ENCODE measurements around the gene ZNF474.

ZNF474 gene

GRCh38 chr5:122110987-122111386, 18.4 kb upstream of the ZNF474 start:
- no peak overlapping the region for H4K8ac ChIP-seq (ENCODE audit: low read depth, low read length)
- H3K27ac ChIP-seq (replicated peaks; ENCODE audit: low read length), result no peak overlapping the region
- no peaks in the 10 kb centered on the region for H3K79me1 ChIP-seq (ENCODE audit: low read depth, low read length)
- H3K18ac ChIP-seq (ENCODE audit: low read length), result no peak overlapping the region
- no peaks in the 10 kb centered on the region for H3K9me3 ChIP-seq (replicated peaks in 1 of 2; ENCODE audit: control insufficient read depth in 2 of 2, insufficient read depth in 1 of 2, low read depth in 1 of 2, low read length in 2 of 2)
- no peak overlapping the region for H3K14ac ChIP-seq (ENCODE audit: low read length)
- peak overlapping the region; percentile 74 for H2AFZ ChIP-seq (ENCODE audit: low read length)
- no CpG with 5 or more reads among the region's 3 CpGs for WGBS, 2 donors (ENCODE audit: extremely low coverage in 2 of 2, insufficient read length in 2 of 2, insufficient replicate concordance in 1 of 2)
- no peak overlapping the region for H3K4me3 ChIP-seq (ENCODE audit: low read length in 2 of 2)
- no peak overlapping the region for H2BK12ac ChIP-seq (ENCODE audit: low read length)
- no peak overlapping the region for H3K9ac ChIP-seq (ENCODE audit: low read depth, low read length, poor library complexity)
- no peak overlapping the region for H2BK15ac ChIP-seq (ENCODE audit: low read length)
- no peak for DNase-seq (ENCODE audit: low spot score)
- H3K4me2 ChIP-seq (ENCODE audit: insufficient read depth, low read length, poor library complexity, severe bottlenecking), result no peak overlapping the region
- no peak overlapping the region for H4K91ac ChIP-seq (ENCODE audit: low read depth, low read length, poor library complexity)
- no peak overlapping the region for H3K4ac ChIP-seq (ENCODE audit: low read length)
- H2BK5ac ChIP-seq (ENCODE audit: low read length), result no peak overlapping the region
- H3K23ac ChIP-seq (ENCODE audit: low read depth, low read length, poor library complexity), result no peak overlapping the region
- H3K4me1 ChIP-seq (ENCODE audit: control insufficient read depth in 2 of 2, insufficient read depth in 1 of 2, low read depth in 1 of 2, low read length in 2 of 2), result peaks cover 4 to 5% of the 10 kb centered on the region in 2 donors
- H3K27me3 ChIP-seq (ENCODE audit: control insufficient read depth in 3 of 3, insufficient read depth in 3 of 3, low read depth in 1 of 3, low read length in 3 of 3), result no peaks in the 10 kb centered on the region
- H2AK5ac ChIP-seq (ENCODE audit: low read depth, low read length), result no peak overlapping the region
- H3K36me3 ChIP-seq (replicated peaks in 1 of 2; ENCODE audit: control insufficient read depth in 2 of 2, insufficient read depth in 2 of 2, low read length in 2 of 2), result no peaks in the 10 kb centered on the region
- H2BK120ac ChIP-seq (ENCODE audit: low read depth, low read length), result no peak overlapping the region

DNA sequence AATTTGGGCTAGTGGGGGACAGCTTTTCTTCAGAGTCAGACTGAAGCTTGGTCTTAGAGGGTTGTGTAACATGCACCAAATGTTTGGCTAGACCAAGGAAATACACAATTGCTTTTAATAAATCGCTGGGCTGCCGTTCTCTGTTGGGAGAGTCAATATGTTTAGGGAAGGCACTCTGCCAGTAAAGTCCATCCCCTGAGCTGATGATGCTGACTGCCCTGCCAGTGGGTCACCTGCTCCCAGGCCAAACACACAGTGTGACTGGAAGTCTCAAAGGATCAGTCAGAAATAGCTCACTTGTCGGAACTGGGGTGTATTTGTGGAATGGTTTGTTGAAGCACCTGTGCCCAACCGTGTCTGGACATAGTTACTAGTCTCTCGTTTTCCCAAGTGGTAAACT, 17.9 kb upstream of the ZNF474 start:
- Histone ChIP-seq H3K27ac (replicated peaks; ENCODE audit: low read length) (no peak overlapping the region), H3K4me3 (ENCODE audit: low read length in 2 of 2) (no peak overlapping the region), H3K4me1 (ENCODE audit: control insufficient read depth in 2 of 2, insufficient read depth in 1 of 2, low read depth in 1 of 2, low read length in 2 of 2) (peaks cover 4 to 5% of the 10 kb centered on the region in 2 donors), H4K8ac (ENCODE audit: low read depth, low read length) (no peak overlapping the region), H2BK5ac (ENCODE audit: low read length) (no peak overlapping the region), H3K14ac (ENCODE audit: low read length) (no peak overlapping the region), H3K79me1 (ENCODE audit: low read depth, low read length) (no peaks in the 10 kb centered on the region), H2AK5ac (ENCODE audit: low read depth, low read length) (no peak overlapping the region), H3K23ac (ENCODE audit: low read depth, low read length, poor library complexity) (no peak overlapping the region), H4K91ac (ENCODE audit: low read depth, low read length, poor library complexity) (no peak overlapping the region), H2BK12ac (ENCODE audit: low read length) (no peak overlapping the region), H3K9me3 (replicated peaks in 1 of 2; ENCODE audit: control insufficient read depth in 2 of 2, insufficient read depth in 1 of 2, low read depth in 1 of 2, low read length in 2 of 2) (no peaks in the 10 kb centered on the region), H3K36me3 (replicated peaks in 1 of 2; ENCODE audit: control insufficient read depth in 2 of 2, insufficient read depth in 2 of 2, low read length in 2 of 2) (no peaks in the 10 kb centered on the region), H2BK120ac (ENCODE audit: low read depth, low read length) (no peak overlapping the region), H2AFZ (ENCODE audit: low read length) (peak overlapping the region; percentile 74), H3K27me3 (ENCODE audit: control insufficient read depth in 3 of 3, insufficient read depth in 3 of 3, low read depth in 1 of 3, low read length in 3 of 3) (no peaks in the 10 kb centered on the region), H3K4me2 (ENCODE audit: insufficient read depth, low read length, poor library complexity, severe bottlenecking) (no peak overlapping the region), H3K18ac (ENCODE audit: low read length) (peak overlapping the region; percentile 69), H3K9ac (ENCODE audit: low read depth, low read length, poor library complexity) (no peak overlapping the region), H2BK15ac (ENCODE audit: low read length) (no peak overlapping the region), H3K4ac (ENCODE audit: low read length) (no peak overlapping the region)
- no peak for DNase-seq (ENCODE audit: low spot score)
- WGBS, 2 donors (ENCODE audit: extremely low coverage in 2 of 2, insufficient read length in 2 of 2, insufficient replicate concordance in 1 of 2), result no CpG with 5 or more reads among the region's 5 CpGs

GRCh38 chr5:122112063-122112462, 17.3 kb upstream of the ZNF474 start:
- Histone ChIP-seq H3K9me3 (replicated peaks in 1 of 2; ENCODE audit: control insufficient read depth in 2 of 2, insufficient read depth in 1 of 2, low read depth in 1 of 2, low read length in 2 of 2) (no peaks in the 10 kb centered on the region), H3K27me3 (ENCODE audit: control insufficient read depth in 3 of 3, insufficient read depth in 3 of 3, low read depth in 1 of 3, low read length in 3 of 3) (no peaks in the 10 kb centered on the region), H3K9ac (ENCODE audit: low read depth, low read length, poor library complexity) (no peak overlapping the region), H2BK5ac (ENCODE audit: low read length) (no peak overlapping the region), H3K14ac (ENCODE audit: low read length) (no peak overlapping the region), H3K36me3 (replicated peaks in 1 of 2; ENCODE audit: control insufficient read depth in 2 of 2, insufficient read depth in 2 of 2, low read length in 2 of 2) (no peaks in the 10 kb centered on the region), H2AK5ac (ENCODE audit: low read depth, low read length) (no peak overlapping the region), H3K4me2 (ENCODE audit: insufficient read depth, low read length, poor library complexity, severe bottlenecking) (no peak overlapping the region), H3K4me3 (ENCODE audit: low read length in 2 of 2) (no peak overlapping the region), H3K18ac (ENCODE audit: low read length) (no peak overlapping the region), H2BK15ac (ENCODE audit: low read length) (no peak overlapping the region), H2BK12ac (ENCODE audit: low read length) (no peak overlapping the region), H4K91ac (ENCODE audit: low read depth, low read length, poor library complexity) (no peak overlapping the region), H3K79me1 (ENCODE audit: low read depth, low read length) (no peaks in the 10 kb centered on the region), H3K4ac (ENCODE audit: low read length) (no peak overlapping the region), H3K4me1 (ENCODE audit: control insufficient read depth in 2 of 2, insufficient read depth in 1 of 2, low read depth in 1 of 2, low read length in 2 of 2) (peaks cover 4 to 5% of the 10 kb centered on the region in 2 donors), H2AFZ (ENCODE audit: low read length) (no peak overlapping the region), H2BK120ac (ENCODE audit: low read depth, low read length) (no peak overlapping the region), H3K23ac (ENCODE audit: low read depth, low read length, poor library complexity) (no peak overlapping the region), H4K8ac (ENCODE audit: low read depth, low read length) (no peak overlapping the region), H3K27ac (replicated peaks; ENCODE audit: low read length) (no peak overlapping the region)
- no CpG with 5 or more reads among the region's 3 CpGs for WGBS, 2 donors (ENCODE audit: extremely low coverage in 2 of 2, insufficient read length in 2 of 2, insufficient replicate concordance in 1 of 2)
- DNase-seq (ENCODE audit: low spot score), result no peak

DNA sequence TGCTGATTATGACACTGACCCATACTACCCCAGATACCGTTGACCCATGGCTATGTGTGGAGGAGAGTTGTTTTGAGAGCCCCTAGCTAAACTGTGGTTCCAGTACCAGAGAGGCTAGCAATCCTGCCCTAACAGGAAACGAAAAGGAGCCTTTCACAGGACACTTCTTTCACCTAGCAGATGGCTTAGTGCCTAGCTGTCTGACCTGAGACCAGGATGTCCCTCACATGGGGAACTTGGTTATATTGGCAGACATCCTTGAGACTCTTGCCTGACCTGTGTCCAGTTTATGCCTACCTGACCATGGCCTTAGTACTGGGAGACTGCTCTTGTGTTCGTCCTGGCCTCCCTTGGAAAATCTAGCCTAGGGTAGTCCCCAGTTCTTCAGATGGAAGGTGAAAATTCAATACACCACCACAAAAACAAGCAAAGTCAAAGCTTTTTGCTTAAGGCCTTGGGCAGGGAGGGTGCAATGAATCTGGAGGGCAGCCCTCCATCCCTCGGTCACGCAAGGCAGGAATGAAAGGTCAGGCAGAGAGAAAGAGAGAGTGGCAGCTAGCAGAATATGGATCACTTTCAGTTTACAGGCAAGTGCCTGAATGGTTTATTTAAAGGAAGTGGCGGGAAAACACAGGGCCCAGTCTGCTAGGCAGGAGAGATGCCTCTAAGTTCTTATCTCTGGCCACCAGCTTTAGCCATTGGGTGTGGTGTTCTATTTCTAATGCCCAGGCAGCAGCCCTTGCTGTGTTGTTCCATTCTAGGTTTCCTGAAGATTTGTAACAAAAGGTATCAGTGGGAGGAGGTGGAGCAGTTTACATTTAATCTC, 16.4 kb upstream of the ZNF474 start:
- Histone ChIP-seq H3K79me1 (ENCODE audit: low read depth, low read length) (no peaks in the 10 kb centered on the region), H3K9ac (ENCODE audit: low read depth, low read length, poor library complexity) (no peak overlapping the region), H2BK5ac (ENCODE audit: low read length) (no peak overlapping the region), H3K14ac (ENCODE audit: low read length) (no peak overlapping the region), H3K4me3 (ENCODE audit: low read length in 2 of 2) (no peak overlapping the region), H2AK5ac (ENCODE audit: low read depth, low read length) (no peak overlapping the region), H3K4me2 (ENCODE audit: insufficient read depth, low read length, poor library complexity, severe bottlenecking) (no peak overlapping the region), H3K27ac (replicated peaks; ENCODE audit: low read length) (no peak overlapping the region), H3K18ac (ENCODE audit: low read length) (peak overlapping the region; percentile 44), H3K36me3 (replicated peaks in 1 of 2; ENCODE audit: control insufficient read depth in 2 of 2, insufficient read depth in 2 of 2, low read length in 2 of 2) (no peaks in the 10 kb centered on the region), H4K8ac (ENCODE audit: low read depth, low read length) (no peak overlapping the region), H3K23ac (ENCODE audit: low read depth, low read length, poor library complexity) (no peak overlapping the region), H4K91ac (ENCODE audit: low read depth, low read length, poor library complexity) (no peak overlapping the region), H2BK120ac (ENCODE audit: low read depth, low read length) (no peak overlapping the region), H3K4me1 (ENCODE audit: control insufficient read depth in 2 of 2, insufficient read depth in 1 of 2, low read depth in 1 of 2, low read length in 2 of 2) (peaks cover 4 to 5% of the 10 kb centered on the region in 2 donors), H3K27me3 (ENCODE audit: control insufficient read depth in 3 of 3, insufficient read depth in 3 of 3, low read depth in 1 of 3, low read length in 3 of 3) (no peaks in the 10 kb centered on the region), H2AFZ (ENCODE audit: low read length) (peak overlapping the region; percentile 9), H2BK12ac (ENCODE audit: low read length) (no peak overlapping the region), H3K9me3 (replicated peaks in 1 of 2; ENCODE audit: control insufficient read depth in 2 of 2, insufficient read depth in 1 of 2, low read depth in 1 of 2, low read length in 2 of 2) (no peaks in the 10 kb centered on the region), H3K4ac (ENCODE audit: low read length) (no peak overlapping the region), H2BK15ac (ENCODE audit: low read length) (no peak overlapping the region)
- no CpG with 5 or more reads among the region's 6 CpGs for WGBS, 2 donors (ENCODE audit: extremely low coverage in 2 of 2, insufficient read length in 2 of 2, insufficient replicate concordance in 1 of 2)
- DNase-seq (ENCODE audit: low spot score), result no peak

Data from neuronal stem cell (in vitro differentiated cells).